OCI-LY7 (cell line): ENCODE measurements around the gene SIL1. TPM values are rescaled to one million over a fixed set of nuclear protein-coding genes. Genes with fewer than 3 reads are reported as not detected.

Experiments
- BruUV-seq: library from RNA; stranded (reverse); fragments of 400-500 nt; replicated peaks from 2 replicates; lab custom pipeline; 2021; lab: Mats Ljungman, UMichigan
- CTCF ChIA-PET: fragments of 300-600 bp; sonication (Branson Sonifier 250); formaldehyde crosslinking; loops from one replicate; lab custom pipeline; 2022; ENCODE audit warnings: antibody characterized with exemption; ENCODE audit not compliant: unreplicated experiment; lab: Charles Lee
- POLR2A ChIA-PET: fragments of 300-600 bp; sonication (Branson Sonifier 250); formaldehyde crosslinking; loops from one replicate; lab custom pipeline; 2022; ENCODE audit warnings: antibody characterized with exemption; lab: Charles Lee
- DNase-seq: peaks from one replicate; pipeline ENCODE4 v3.0.0-alpha.2; 2015; ENCODE audit warnings: low spot score
- H2AFZ ChIP-seq: fragments of 200-600 bp; sonication (generic), shearing (Covaris generic); 2 replicates; pipeline ENCODE4 v1.6.1; 2014; ENCODE audit warnings: mild to moderate bottlenecking, antibody characterized with exemption, low read length, moderate library complexity
- H3K27ac ChIP-seq: fragments of 200-600 bp; sonication (generic); 2 replicates; pipeline ENCODE4 v1.5.1; 2014; ENCODE audit warnings: mixed run types, low read depth, mild to moderate bottlenecking, moderate library complexity, low read length, inconsistent platforms; ENCODE audit not compliant: poor library complexity, severe bottlenecking
- H3K36me3 ChIP-seq: fragments of 200-600 bp; sonication (generic); 2 replicates; pipeline ENCODE4 v1.6.1; 2014; ENCODE audit warnings: mild to moderate bottlenecking, antibody characterized with exemption, low read length, moderate library complexity, mixed read lengths; ENCODE audit not compliant: insufficient read depth
- H3K4me1 ChIP-seq: fragments of 200-600 bp; sonication (generic); 2 replicates; pipeline ENCODE4 v1.5.1; 2014; ENCODE audit warnings: mild to moderate bottlenecking, low read length; ENCODE audit not compliant: insufficient read depth, poor library complexity, severe bottlenecking
- H3K4me2 ChIP-seq: fragments of 200-600 bp; sonication (generic); 2 replicates; pipeline ENCODE4 v1.6.1; 2014; ENCODE audit warnings: mild to moderate bottlenecking, low read length
- H3K4me3 ChIP-seq: fragments of 200-600 bp; sonication (generic); 2 replicates; pipeline ENCODE4 v1.5.1; 2014; ENCODE audit warnings: mild to moderate bottlenecking, low read depth, low read length; ENCODE audit not compliant: poor library complexity, severe bottlenecking
- H3K79me2 ChIP-seq: fragments of 200-600 bp; sonication (generic); 2 replicates; pipeline ENCODE4 v1.6.1; 2016; ENCODE audit warnings: low read depth, mild to moderate bottlenecking, low read length, moderate library complexity, mixed read lengths; ENCODE audit not compliant: insufficient read depth
- H3K9me2 ChIP-seq: fragments of 200-600 bp; sonication (generic); 2 replicates; pipeline ENCODE4 v1.6.1; 2016; ENCODE audit warnings: mild to moderate bottlenecking, low read length, mixed read lengths; ENCODE audit not compliant: insufficient read depth
- H3K9me3 ChIP-seq: fragments of 200-600 bp; sonication (generic); 2 replicates; pipeline ENCODE4 v1.6.1; 2014; ENCODE audit warnings: mild to moderate bottlenecking, mixed run types, low read length, mixed read lengths
- H4K20me1 ChIP-seq: fragments of 200-600 bp; sonication (generic); 2 replicates; pipeline ENCODE4 v1.6.1; 2014; ENCODE audit warnings: mild to moderate bottlenecking, antibody characterized with exemption, low read length, moderate library complexity, mixed read lengths; ENCODE audit not compliant: insufficient read depth
- CTCF ChIP-seq: fragments of 200-600 bp; sonication (generic); conservative IDR thresholded peaks from 2 replicates; pipeline ENCODE4 v1.5.1; 2014; ENCODE audit warnings: mild to moderate bottlenecking, antibody characterized with exemption, low read length, moderate library complexity, mixed read lengths
- EZH2phosphoT487 ChIP-seq: fragments of 200-600 bp; sonication (generic); IDR thresholded peaks from 2 replicates; pipeline ENCODE4 v1.6.1; 2018; ENCODE audit warnings: low read depth, borderline replicate concordance, mild to moderate bottlenecking, mixed run types, antibody characterized with exemption, low read length, moderate library complexity, mixed read lengths
- intact Hi-C: fragments of 100-400 bp; cut with micrococcal nuclease; formaldehyde crosslinking; loops from one replicate; pipeline ENCODE4 v1.10.0; 2022; ENCODE audit not compliant: unreplicated experiment
- total RNA-seq, 2 experiments: library from RNA; depleted of rRNA in 1 of 2; stranded (reverse); fragments of >200 nt in 1 of 2; shearing (Covaris generic) in 1 of 2; gene quantifications; 2 replicates each; pipeline ENCODE4 v1.2.3, GENCODE V29; 2014 to 2022

Gene SIL1
- total RNA-seq, 2 experiments from 2014 or later: 9.2 to 22.8 TPM

- no peaks in the 10 kb centered on the region for H3K36me3 ChIP-seq
- no peaks in the 10 kb centered on the region for H4K20me1 ChIP-seq
- no peak overlapping the region for H3K4me2 ChIP-seq
- intact Hi-C loops: no loop called here
- CTCF ChIA-PET: no interaction called here
- H2AFZ ChIP-seq: no peak overlapping the region
- BruUV-seq: no TSS peak
- POLR2A ChIA-PET: interaction anchor here (0.6 kb wide), 1 partner anchor 822 kb away, joined by 3 read pairs; no protein-coding TSS in a partner anchor
- H3K4me1 ChIP-seq: no peaks in the 10 kb centered on the region
- H3K9me3 ChIP-seq: no peaks in the 10 kb centered on the region
- no peak overlapping the region for H3K4me3 ChIP-seq
- no peak for TF ChIP-seq EZH2phosphoT487
- no peak for TF ChIP-seq CTCF
- H3K9me2 ChIP-seq: no peaks in the 10 kb centered on the region
- H3K79me2 ChIP-seq: no peaks in the 10 kb centered on the region
- no peak overlapping the region for H3K27ac ChIP-seq
- DNase-seq: no peak
Observed at GRCh38 chr5:138947780-138948179, 250.4 kb downstream of the SIL1 start.

- POLR2A ChIA-PET: no interaction called here
- no peak overlapping the region for H3K27ac ChIP-seq
- H3K4me2 ChIP-seq: no peak overlapping the region
- H3K9me3 ChIP-seq: no peaks in the 10 kb centered on the region
- intact Hi-C loops: no loop called here
- no peak for TF ChIP-seq CTCF
- TF ChIP-seq EZH2phosphoT487: no peak
- no peaks in the 10 kb centered on the region for H3K4me1 ChIP-seq
- no peaks in the 10 kb centered on the region for H4K20me1 ChIP-seq
- no peak overlapping the region for H2AFZ ChIP-seq
- H3K9me2 ChIP-seq: no peaks in the 10 kb centered on the region
- H3K4me3 ChIP-seq: no peak overlapping the region
- BruUV-seq: no TSS peak
- no peak for DNase-seq
- CTCF ChIA-PET: no interaction called here
- no peaks in the 10 kb centered on the region for H3K79me2 ChIP-seq
- H3K36me3 ChIP-seq: no peaks in the 10 kb centered on the region
Observed at GRCh38 chr5:138946831-138947560, 251.2 kb downstream of the SIL1 start.

- H3K36me3 ChIP-seq: no peaks in the 10 kb centered on the region
- no TSS peak for BruUV-seq
- H3K27ac ChIP-seq: no peak overlapping the region
- intact Hi-C loops: no loop called here
- no peak for TF ChIP-seq CTCF
- TF ChIP-seq EZH2phosphoT487: no peak
- no peaks in the 10 kb centered on the region for H4K20me1 ChIP-seq
- H3K79me2 ChIP-seq: no peaks in the 10 kb centered on the region
- H3K4me3 ChIP-seq: no peak overlapping the region
- no peak overlapping the region for H3K4me2 ChIP-seq
- ChIA-PET POLR2A (no interaction called here), CTCF (no interaction called here)
- H3K9me2 ChIP-seq: no peaks in the 10 kb centered on the region
- H2AFZ ChIP-seq: no peak overlapping the region
- H3K9me3 ChIP-seq: no peaks in the 10 kb centered on the region
- DNase-seq: no peak
- H3K4me1 ChIP-seq: no peaks in the 10 kb centered on the region
Observed at GRCh38 chr5:138946241-138946623, 251.9 kb downstream of the SIL1 start.
